HL-60 (cell line): ENCODE measurements around the gene SPINK14.

Experiments used
- CTCF ChIP-seq: IDR thresholded peaks from one replicate; pipeline ENCODE4 v1.5.1; 2011; ENCODE audit warnings: low read length, control low read depth, inconsistent platforms; ENCODE audit not compliant: insufficient read depth
- POLR2AphosphoS5 ChIP-seq: IDR thresholded peaks from 2 replicates; pipeline ENCODE4 v1.6.1; 2012; ENCODE audit warnings: low read depth
- SPI1 ChIP-seq: IDR thresholded peaks from 2 replicates; pipeline ENCODE4 v1.6.1; 2012; ENCODE audit warnings: low read depth, mild to moderate bottlenecking, borderline replicate concordance

- no peak for TF ChIP-seq CTCF
- TF ChIP-seq POLR2AphosphoS5 = no peak
- TF ChIP-seq SPI1 = no peak
These were observed 55.9 kb downstream of the SPINK14 start for GRCh38 chr5:148224117-148224742.
